Activated CD8-positive, alpha-beta T cell treated with anti-CD3 and anti-CD28 coated beads, Interleukin-2, amount 10 ng/mL, durations not matched to agents 7 days and 5 days (primary cell): Measurements from ENCODE around the gene MAPK9. TPM values are rescaled to one million over a fixed set of nuclear protein-coding genes. Genes with fewer than 3 reads are reported as not detected.

Experiments
- ATAC-seq: fragments of 150-1000 bp; cut with Tn5 transposase; one replicate; pipeline ENCODE4 v1.10.0; 2021; ENCODE audit warnings: moderate library complexity
- CTCF ChIA-PET: fragments of 350-600 bp; sonication (Branson Sonifier 250); formaldehyde crosslinking; loops from one replicate; lab custom pipeline; 2021; ENCODE audit warnings: antibody characterized with exemption; lab: Charles Lee
- POLR2A ChIA-PET: fragments of 350-600 bp; sonication (Branson Sonifier 250); formaldehyde crosslinking; loops from one replicate; lab custom pipeline; 2021; ENCODE audit warnings: antibody characterized with exemption; lab: Charles Lee
- DNase-seq: peaks from one replicate; pipeline ENCODE4 v3.0.0-alpha.2; 2020
- H3K27ac Mint-ChIP-seq: one replicate; pipeline ENCODE4 v1.8.0; 2021; ENCODE audit warnings: mild to moderate bottlenecking, mixed read lengths
- H3K27me3 Mint-ChIP-seq: one replicate; pipeline ENCODE4 v1.8.0; 2021; ENCODE audit warnings: low read depth, mixed read lengths
- H3K36me3 Mint-ChIP-seq: one replicate; pipeline ENCODE4 v1.8.0; 2021; ENCODE audit warnings: low read depth, mixed read lengths
- H3K4me1 Mint-ChIP-seq: one replicate; pipeline ENCODE4 v1.8.0; 2021; ENCODE audit warnings: low read depth, mixed read lengths
- H3K4me3 Mint-ChIP-seq: one replicate; pipeline ENCODE4 v1.8.0; 2021; ENCODE audit warnings: mild to moderate bottlenecking, mixed read lengths
- H3K9me3 Mint-ChIP-seq: one replicate; pipeline ENCODE4 v1.8.0; 2022; ENCODE audit warnings: mixed read lengths; ENCODE audit not compliant: insufficient read depth
- total RNA-seq, 2 experiments: library from RNA; stranded (reverse); gene quantifications; one replicate each; pipeline ENCODE4 v1.2.3, GENCODE V29; 2021

Gene MAPK9
- total RNA-seq, 2 experiments from 2014 or later, result 42.6 to 44.6 TPM

- Mint-ChIP-seq H3K27me3 (peaks cover 18% of the 10 kb centered on the region), H3K4me1 (peaks cover 7% of the 10 kb centered on the region), H3K9me3 (no peaks in the 10 kb centered on the region), H3K27ac (no peak overlapping the region), H3K4me3 (peak overlapping the region; percentile 34), H3K36me3 (no peaks in the 10 kb centered on the region)
- ChIA-PET CTCF (interaction anchor here (0.6 to 2.4 kb wide), 4 partner anchors 64 to 107 kb away, joined by 3 to 9 read pairs (median 4); no protein-coding TSS in a partner anchor), POLR2A (no interaction called here)
- DNase-seq (no peak), ATAC-seq (no peak)
Measured at GRCh38 chr5:180208038-180208434, 83.8 kb downstream of the MAPK9 start.

- POLR2A ChIA-PET, result no interaction called here
- CTCF ChIA-PET, result no interaction called here
- DNase-seq (no peak), ATAC-seq (no peak)
- H3K4me3 Mint-ChIP-seq, result no peak overlapping the region
- H3K27ac Mint-ChIP-seq, result no peak overlapping the region
- peaks cover 7% of the 10 kb centered on the region for H3K4me1 Mint-ChIP-seq
- no peaks in the 10 kb centered on the region for H3K36me3 Mint-ChIP-seq
- no peaks in the 10 kb centered on the region for H3K9me3 Mint-ChIP-seq
- H3K27me3 Mint-ChIP-seq, result peaks cover 16% of the 10 kb centered on the region
Measured at GRCh38 chr5:180207593-180207992, 84.3 kb downstream of the MAPK9 start.

GRCh38 chr5:180206993-180207392 is 84.9 kb downstream of the MAPK9 start:
- POLR2A ChIA-PET, result no interaction called here
- CTCF ChIA-PET, result interaction anchor here (1.0 kb wide), 1 partner anchor 9 kb away, joined by 4 read pairs; no protein-coding TSS in a partner anchor
- no peaks in the 10 kb centered on the region for H3K36me3 Mint-ChIP-seq
- H3K27ac Mint-ChIP-seq, result no peak overlapping the region
- DNase-seq (no peak), ATAC-seq (no peak)
- H3K27me3 Mint-ChIP-seq, result peaks cover 15% of the 10 kb centered on the region
- no peak overlapping the region for H3K4me3 Mint-ChIP-seq
- no peaks in the 10 kb centered on the region for H3K9me3 Mint-ChIP-seq
- peaks cover 7% of the 10 kb centered on the region for H3K4me1 Mint-ChIP-seq

- Mint-ChIP-seq H3K36me3 (no peaks in the 10 kb centered on the region), H3K27ac (no peak overlapping the region), H3K4me3 (no peak overlapping the region), H3K9me3 (no peaks in the 10 kb centered on the region), H3K27me3 (peaks cover 15% of the 10 kb centered on the region), H3K4me1 (peaks cover 7% of the 10 kb centered on the region)
- ChIA-PET POLR2A (no interaction called here), CTCF (no interaction called here)
- ATAC-seq, result no peak
- no peak for DNase-seq
Measured at GRCh38 chr5:180205916-180206315, 86.0 kb downstream of the MAPK9 start.

GRCh38 chr5:180204276-180204819 is 87.5 kb downstream of the MAPK9 start:
- ATAC-seq, result no peak
- Mint-ChIP-seq H3K4me1 (peaks cover 5% of the 10 kb centered on the region), H3K27ac (no peak overlapping the region), H3K27me3 (peaks cover 15% of the 10 kb centered on the region), H3K9me3 (no peaks in the 10 kb centered on the region), H3K4me3 (no peak overlapping the region), H3K36me3 (no peaks in the 10 kb centered on the region)
- POLR2A ChIA-PET, result no interaction called here
- DNase-seq, result no peak
- CTCF ChIA-PET, result no interaction called here

- peaks cover under 1% of the 10 kb centered on the region for H3K4me1 Mint-ChIP-seq
- ChIA-PET CTCF (interaction anchor here (1.1 to 1.8 kb wide), 2 partner anchors 111 to 126 kb away, joined by 3 to 5 read pairs; no protein-coding TSS in a partner anchor), POLR2A (no interaction called here)
- no peak overlapping the region for H3K4me3 Mint-ChIP-seq
- peaks cover 11% of the 10 kb centered on the region for H3K27me3 Mint-ChIP-seq
- H3K36me3 Mint-ChIP-seq, result no peaks in the 10 kb centered on the region
- no peak for DNase-seq
- no peak overlapping the region for H3K27ac Mint-ChIP-seq
- no peak for ATAC-seq
- no peaks in the 10 kb centered on the region for H3K9me3 Mint-ChIP-seq
Measured at GRCh38 chr5:180202939-180203573, 88.8 kb downstream of the MAPK9 start.

- Mint-ChIP-seq H3K27me3 (peaks cover 2% of the 10 kb centered on the region), H3K4me1 (no peaks in the 10 kb centered on the region), H3K9me3 (no peaks in the 10 kb centered on the region), H3K27ac (no peak overlapping the region), H3K36me3 (no peaks in the 10 kb centered on the region), H3K4me3 (no peak overlapping the region)
- no peak for ATAC-seq
- peak; percentile 28 for DNase-seq
- ChIA-PET POLR2A (no interaction called here), CTCF (interaction anchor here (0.6 to 1.8 kb wide), 3 partner anchors 115 to 128 kb away, joined by 3 to 5 read pairs (median 3); no protein-coding TSS in a partner anchor)
Measured at GRCh38 chr5:180201051-180201987, 90.6 kb downstream of the MAPK9 start.

GRCh38 chr5:180199390-180199789 is 92.5 kb downstream of the MAPK9 start:
- ATAC-seq, result no peak
- POLR2A ChIA-PET, result no interaction called here
- no peak overlapping the region for H3K27ac Mint-ChIP-seq
- H3K9me3 Mint-ChIP-seq, result no peaks in the 10 kb centered on the region
- no peaks in the 10 kb centered on the region for H3K4me1 Mint-ChIP-seq
- H3K27me3 Mint-ChIP-seq, result peaks cover 2% of the 10 kb centered on the region
- no peaks in the 10 kb centered on the region for H3K36me3 Mint-ChIP-seq
- no peak overlapping the region for H3K4me3 Mint-ChIP-seq
- DNase-seq, result no peak
- CTCF ChIA-PET, result no interaction called here

GRCh38 chr5:180198208-180198607 is 93.7 kb downstream of the MAPK9 start:
- ChIA-PET POLR2A (no interaction called here), CTCF (interaction anchor here (0.9 kb wide), 1 partner anchor 9 kb away, joined by 4 read pairs; no protein-coding TSS in a partner anchor)
- Mint-ChIP-seq H3K36me3 (no peaks in the 10 kb centered on the region), H3K9me3 (no peaks in the 10 kb centered on the region), H3K4me1 (no peaks in the 10 kb centered on the region), H3K27ac (no peak overlapping the region), H3K4me3 (no peak overlapping the region), H3K27me3 (no peaks in the 10 kb centered on the region)
- DNase-seq (no peak), ATAC-seq (no peak)

- H3K27me3 Mint-ChIP-seq, result no peaks in the 10 kb centered on the region
- H3K36me3 Mint-ChIP-seq, result no peaks in the 10 kb centered on the region
- no peak for DNase-seq
- ATAC-seq, result no peak
- H3K4me3 Mint-ChIP-seq, result no peak overlapping the region
- POLR2A ChIA-PET, result no interaction called here
- CTCF ChIA-PET, result interaction anchor here (0.9 kb wide), 1 partner anchor 10 kb away, joined by 4 read pairs; no protein-coding TSS in a partner anchor
- H3K9me3 Mint-ChIP-seq, result no peaks in the 10 kb centered on the region
- no peak overlapping the region for H3K27ac Mint-ChIP-seq
- no peaks in the 10 kb centered on the region for H3K4me1 Mint-ChIP-seq
Measured at GRCh38 chr5:180197016-180197702, 94.7 kb downstream of the MAPK9 start.
